ENCODE measurements around the gene RPS6KA4. TPM values are rescaled to one million over a fixed set of nuclear protein-coding genes. Genes with fewer than 3 reads are reported as not detected.
A peak's percentile ranks its signal among the peaks of the same experiment; 100 is the strongest.

The RPS6KA4 gene
- total RNA-seq, 1 experiment from 2014 or later = 67.3 TPM

- ChIA-PET RAD21 (ENCODE audit: low non-redundant PET in 1 of 2, low total read pairs in 2 of 2, uncharacterized antibody in 2 of 2, unreplicated experiment in 2 of 2) (no interaction called here), CTCF (interaction anchor here (1.5 kb wide), 1 partner anchor 64 kb away, joined by 5 read pairs; no protein-coding TSS in a partner anchor), POLR2A (interaction anchor here (1.4 kb wide), 1 partner anchor 12 kb away, joined by 3 read pairs; no protein-coding TSS in a partner anchor)
- Histone ChIP-seq H3K9ac (ENCODE audit: low read length) (no peak overlapping the region), H3K4me3 (replicated peaks in 1 of 2; ENCODE audit: low read depth in 1 of 2, low read length in 2 of 2) (no peak overlapping the region), H4K20me1 (ENCODE audit: insufficient read depth) (no peaks in the 10 kb centered on the region), H3K4me2 (ENCODE audit: low read length) (peak overlapping the region; percentile 56), H3K27ac (ENCODE audit: low read depth, low read length) (no peak overlapping the region), H2AFZ (ENCODE audit: low read depth, low read length, poor library complexity, severe bottlenecking) (no peak overlapping the region), H3K36me3 (ENCODE audit: control insufficient read depth in 1 of 2, insufficient read depth in 2 of 2, low read length in 2 of 2) (no peaks in the 10 kb centered on the region), H3K4me1 (ENCODE audit: control insufficient read depth in 1 of 2, insufficient read depth in 2 of 2, low read length in 2 of 2) (peaks cover 8 to 35% of the 10 kb centered on the region in 2 experiments), H3K9me2 (ENCODE audit: insufficient read depth) (no peaks in the 10 kb centered on the region), H3K79me2 (ENCODE audit: insufficient read depth, low read length) (no peaks in the 10 kb centered on the region), H3K9me3 (ENCODE audit: control insufficient read depth in 1 of 2, insufficient read depth in 1 of 2, low read depth in 1 of 2, low read length in 2 of 2) (no peaks in the 10 kb centered on the region), H3K27me3 (ENCODE audit: insufficient read depth, low read length) (no peaks in the 10 kb centered on the region)
- TF ChIP-seq ATF3 (IDR thresholded peaks at IDR 0.05) (no peak), FOSL1 (IDR thresholded peaks at IDR 0.05; ENCODE audit: low read depth) (no peak), SIN3A (IDR thresholded peaks at IDR 0.05; ENCODE audit: low read depth) (no peak)
- DNase-seq (ENCODE audit: low read depth, low spot score) (no peak), ATAC-seq (no peak)
- intact Hi-C loops (cut with micrococcal nuclease) = no loop called here
- BruUV-seq (replicated peaks) = no TSS peak
Measured at GRCh38 chr11:64384981-64385944, 26.3 kb downstream of the RPS6KA4 start.

- Histone ChIP-seq H3K27me3 (ENCODE audit: insufficient read depth, low read length) (no peaks in the 10 kb centered on the region), H3K79me2 (ENCODE audit: insufficient read depth, low read length) (no peaks in the 10 kb centered on the region), H3K36me3 (ENCODE audit: control insufficient read depth in 1 of 2, insufficient read depth in 2 of 2, low read length in 2 of 2) (no peaks in the 10 kb centered on the region), H3K27ac (ENCODE audit: low read depth, low read length) (no peak overlapping the region), H3K4me3 (replicated peaks in 1 of 2; ENCODE audit: low read depth in 1 of 2, low read length in 2 of 2) (no peak overlapping the region), H3K4me2 (ENCODE audit: low read length) (peak overlapping the region; percentile 56), H3K4me1 (ENCODE audit: control insufficient read depth in 1 of 2, insufficient read depth in 2 of 2, low read length in 2 of 2) (peaks cover 8 to 35% of the 10 kb centered on the region in 2 experiments), H3K9ac (ENCODE audit: low read length) (no peak overlapping the region), H4K20me1 (ENCODE audit: insufficient read depth) (no peaks in the 10 kb centered on the region), H3K9me2 (ENCODE audit: insufficient read depth) (no peaks in the 10 kb centered on the region), H3K9me3 (ENCODE audit: control insufficient read depth in 1 of 2, insufficient read depth in 1 of 2, low read depth in 1 of 2, low read length in 2 of 2) (no peaks in the 10 kb centered on the region), H2AFZ (ENCODE audit: low read depth, low read length, poor library complexity, severe bottlenecking) (no peak overlapping the region)
- ChIA-PET CTCF (interaction anchor here (1.5 kb wide), 1 partner anchor 63 kb away, joined by 5 read pairs; no protein-coding TSS in a partner anchor), POLR2A (interaction anchor here (0.5 kb wide), 1 partner anchor 1619 kb away, joined by 3 read pairs; no protein-coding TSS in a partner anchor), RAD21 (ENCODE audit: low non-redundant PET in 1 of 2, low total read pairs in 2 of 2, uncharacterized antibody in 2 of 2, unreplicated experiment in 2 of 2) (no interaction called here)
- ATAC-seq (peak; percentile 65), DNase-seq (ENCODE audit: low read depth, low spot score) (peak; percentile 38)
- TF ChIP-seq MAX (IDR thresholded peaks at IDR 0.05) (0 out of 2 replicates have a peak, but pooled peaks have one; percentile 14), RAD21 (IDR thresholded peaks at IDR 0.05; ENCODE audit: low read depth) (no peak), ZNF274 (IDR thresholded peaks at IDR 0.05; ENCODE audit: low read depth, low read length) (no peak), ATF3 (IDR thresholded peaks at IDR 0.05) (0 out of 2 replicates have a peak, but pooled peaks have one; percentile 22), SP1 (IDR thresholded peaks at IDR 0.05; ENCODE audit: low read depth) (peak; percentile 46; the same call in 1 of the 2 replicates), CEBPB (IDR thresholded peaks at IDR 0.05; ENCODE audit: low read depth) (peak; percentile 54), JUND (IDR thresholded peaks at IDR 0.05) (peak; percentile 28; the same call in 1 of the 2 replicates), CTCF (IDR thresholded peaks at IDR 0.05 in 2 of 3, conservative IDR thresholded peaks at IDR 0.05 in 1 of 3; ENCODE audit: borderline replicate concordance in 1 of 3, insufficient read depth in 1 of 3, low read depth in 2 of 3, low read length in 2 of 3) (no peak), FOSL1 (IDR thresholded peaks at IDR 0.05; ENCODE audit: low read depth) (peak; percentile 37; the same call in 1 of the 2 replicates)
- no TSS peak for BruUV-seq (replicated peaks)
- intact Hi-C loops (cut with micrococcal nuclease) = no loop called here
Measured at GRCh38 chr11:64385945-64386704, 27.2 kb downstream of the RPS6KA4 start.

Data from HCT116 (cell line).